Sigmoid colon (tissue), 4 donors: Measurements from ENCODE around the gene CLEC16A.

Experiments
- CTCF ChIP-seq, 4 experiments: fragments of 450-650 bp in 3 of 4; fragments of 200-600 bp in 1 of 4; IDR thresholded peaks; one replicate each; pipeline ENCODE4 v1.5.1; 2016 to 2019; ENCODE audit warnings: antibody characterized with exemption in 4 of 4, mild to moderate bottlenecking in 3 of 4, moderate library complexity in 2 of 4
- POLR2A ChIP-seq, 2 donors: fragments of 450-650 bp; IDR thresholded peaks; one replicate each; pipeline ENCODE4 v1.6.1; 2016; ENCODE audit warnings: antibody characterized with exemption in 2 of 2, mild to moderate bottlenecking in 2 of 2, moderate library complexity in 2 of 2
- POLR2AphosphoS5 ChIP-seq, 4 donors: sonication (generic); formaldehyde crosslinking; IDR thresholded peaks; one replicate each; pipeline ENCODE4 v1.6.1; 2017; ENCODE audit warnings: antibody characterized with exemption in 4 of 4

GRCh38 chr16:10978871-10979446, 34.6 kb downstream of the CLEC16A start:
- no peak for TF ChIP-seq CTCF (IDR thresholded peaks at IDR 0.05)
- no peak for TF ChIP-seq POLR2AphosphoS5 (IDR thresholded peaks at IDR 0.05)
- TF ChIP-seq POLR2A (IDR thresholded peaks at IDR 0.05), result no peak
